Endothelial cell of umbilical vein (primary cell): ENCODE data around the gene SMIM7. TPM values are rescaled to one million over a fixed set of nuclear protein-coding genes. Genes with fewer than 3 reads are reported as not detected.

Experiments used
- BruUV-seq: library from RNA; stranded (reverse); fragments of 400-500 nt; replicated peaks from 2 replicates; lab custom pipeline; 2021; lab: Mats Ljungman, UMichigan
- CTCF ChIA-PET: fragments of 300-600, 350-600 bp; sonication (Branson Sonifier 250); formaldehyde crosslinking; loops from one replicate; lab custom pipeline; 2021; ENCODE audit warnings: antibody characterized with exemption, inconsistent platforms; lab: Charles Lee
- POLR2A ChIA-PET: fragments of 300-600, 350-600 bp; sonication (Branson Sonifier 250); formaldehyde crosslinking; loops from one replicate; lab custom pipeline; 2021; ENCODE audit warnings: antibody characterized with exemption, inconsistent platforms; lab: Charles Lee
- DNase-seq: peaks from one replicate; pipeline ENCODE4 v3.0.0-alpha.2; 2011; ENCODE audit warnings: low read depth, low spot score
- FAIRE-seq: peaks from 2 replicates; lab custom pipeline; 2011; peaks lifted over from hg19 to GRCh38; lab: Jason Lieb, UNC
- H2AFZ ChIP-seq: 2 replicates; pipeline ENCODE4 v1.6.0; 2012; ENCODE audit warnings: low read depth, low read length, control low read depth, inconsistent platforms
- H3K27ac ChIP-seq: 2 replicates; pipeline ENCODE4 v1.5.1; 2011; ENCODE audit warnings: low read depth, mild to moderate bottlenecking, control low read depth, low read length, moderate library complexity; ENCODE audit not compliant: insufficient read depth
- H3K27me3 ChIP-seq, 2 experiments: 2 replicates each; pipeline versions ENCODE4 v1.6.0 to v1.6.1; 2011; ENCODE audit warnings: low read length in 2 of 2, mixed read lengths in 1 of 2; ENCODE audit not compliant: control insufficient read depth in 2 of 2, insufficient read depth in 2 of 2
- H3K36me3 ChIP-seq, 2 experiments: 2 replicates in 1 of 2; 3 replicates in 1 of 2; pipeline ENCODE4 v1.5.1; 2011; ENCODE audit warnings: low read length in 2 of 2, mild to moderate bottlenecking in 1 of 2, moderate library complexity in 1 of 2; ENCODE audit not compliant: control insufficient read depth in 2 of 2, insufficient read depth in 2 of 2; ENCODE audit errors: extremely low read depth in 1 of 2
- H3K4me1 ChIP-seq: 3 replicates; pipeline ENCODE4 v1.5.1; 2011; ENCODE audit warnings: mild to moderate bottlenecking, low read length; ENCODE audit not compliant: control insufficient read depth, insufficient read depth; ENCODE audit errors: extremely low read depth
- H3K4me2 ChIP-seq: 2 replicates; pipeline ENCODE4 v1.6.1; 2011; ENCODE audit warnings: low read length, control low read depth, mixed read lengths; ENCODE audit not compliant: insufficient read depth
- H3K4me3 ChIP-seq, 3 experiments: fragments of 200-600 bp in 1 of 3; sonication (generic), shearing (Covaris generic) in 1 of 3; replicated peaks in 1 of 3; 2 replicates each; pipeline ENCODE4 v1.5.1; 2011 to 2016; ENCODE audit warnings: control low read depth in 3 of 3, low read length in 3 of 3, mild to moderate bottlenecking in 2 of 3, inconsistent platforms in 1 of 3, low read depth in 1 of 3, moderate library complexity in 1 of 3; ENCODE audit not compliant: insufficient read depth in 1 of 3
- H3K79me2 ChIP-seq: 2 replicates; pipeline ENCODE4 v1.6.0; 2012; ENCODE audit warnings: low read length, inconsistent platforms; ENCODE audit not compliant: control insufficient read depth, insufficient read depth
- H3K9ac ChIP-seq: replicated peaks from 2 replicates; pipeline ENCODE3; 2011; ENCODE audit warnings: low read length, control low read depth; ENCODE audit not compliant: insufficient read depth; ENCODE audit errors: extremely low read depth
- H3K9me1 ChIP-seq: replicated peaks from 3 replicates; pipeline ENCODE4 v1.6.0; 2011; ENCODE audit warnings: mild to moderate bottlenecking, low read length; ENCODE audit not compliant: control insufficient read depth, insufficient read depth; ENCODE audit errors: extremely low read depth
- H3K9me3 ChIP-seq: replicated peaks from 2 replicates; pipeline ENCODE4 v1.5.1; 2012; ENCODE audit warnings: low read length, inconsistent platforms; ENCODE audit not compliant: control insufficient read depth, insufficient read depth
- H4K20me1 ChIP-seq: replicated peaks from 2 replicates; pipeline ENCODE3; 2011; ENCODE audit warnings: mild to moderate bottlenecking, low read length; ENCODE audit not compliant: control insufficient read depth, insufficient read depth; ENCODE audit errors: extremely low read depth
- EZH2 ChIP-seq: IDR thresholded peaks from 2 replicates; pipeline ENCODE4 v1.6.1; 2012; ENCODE audit warnings: borderline replicate concordance, low read depth, mild to moderate bottlenecking, moderate library complexity, low read length, inconsistent platforms; ENCODE audit not compliant: severe bottlenecking
- FOS ChIP-seq: IDR thresholded peaks from 2 replicates; pipeline ENCODE4 v1.6.1; 2011; ENCODE audit warnings: mild to moderate bottlenecking, low read length, moderate library complexity, borderline replicate concordance; ENCODE audit not compliant: insufficient read depth
- GATA2 ChIP-seq: IDR thresholded peaks from 2 replicates; pipeline ENCODE4 v1.7.0; 2011; ENCODE audit warnings: low read depth, mild to moderate bottlenecking, moderate library complexity, mixed read lengths, low read length; ENCODE audit not compliant: insufficient read length, insufficient read depth
- JUN ChIP-seq: IDR thresholded peaks from 2 replicates; pipeline ENCODE4 v1.6.1; 2011; ENCODE audit warnings: borderline replicate concordance, low read depth; ENCODE audit not compliant: insufficient read length, insufficient read depth
- MYC ChIP-seq: IDR thresholded peaks from one replicate; pipeline ENCODE4 v1.6.1; 2011; ENCODE audit warnings: mild to moderate bottlenecking, low read depth, low read length
- POLR2A ChIP-seq: IDR thresholded peaks from 2 replicates; pipeline ENCODE4 v1.6.1; 2012; ENCODE audit warnings: low read depth, mild to moderate bottlenecking, control low read depth, low read length
- POLR2AphosphoS5 ChIP-seq: IDR thresholded peaks from 2 replicates; pipeline ENCODE4 v1.6.1; 2012; ENCODE audit warnings: low read depth, mild to moderate bottlenecking, control low read depth, low read length, moderate library complexity; ENCODE audit not compliant: insufficient read depth
- dilution Hi-C: fragments of 300-500 bp; cut with MboI; formaldehyde crosslinking; loops from one replicate; pipeline ENCODE4 v1.15.0; 2019; ENCODE audit warnings: low sequenced_read_pairs; ENCODE audit not compliant: extremely low pct_ligation_motif_present
- intact Hi-C: fragments of 100-400 bp; cut with micrococcal nuclease; formaldehyde crosslinking; loops from one replicate; pipeline ENCODE4 v1.10.0; 2022
- polyA plus RNA-seq, 4 experiments: library from polyadenylated mRNA; depleted of rRNA in 3 of 4; stranded (reverse) in 3 of 4; unstranded in 1 of 4; fragments of >200 nt; gene quantifications; 2 replicates each; pipeline versions ENCODE4 v1.2.1 to v1.2.3, GENCODE V29; 2011 to 2012; ENCODE audit warnings: missing spikeins in 1 of 4
- total RNA-seq: library from RNA; stranded (reverse); gene quantifications from 2 replicates; pipeline ENCODE4 v1.2.3, GENCODE V29; 2021
- TF ChIP-seq, protein P1 (sequence below): IDR thresholded peaks from 2 replicates; pipeline ENCODE4 v1.6.1; 2011; ENCODE audit not compliant: insufficient read depth, insufficient read length
- TF ChIP-seq, protein P2 (sequence below), 2 donors: IDR thresholded peaks; 1 replicate in 1 of 2; 2 replicates in 1 of 2; pipeline ENCODE4 v1.5.1; 2011; ENCODE audit warnings: low read length in 2 of 2, mild to moderate bottlenecking in 2 of 2, moderate library complexity in 2 of 2, control low read depth in 1 of 2, inconsistent platforms in 1 of 2, low read depth in 1 of 2; ENCODE audit not compliant: insufficient read depth in 1 of 2; ENCODE audit errors: extremely low read depth in 1 of 2

Gene SMIM7
- total and polyA plus RNA-seq, 2 donors (not counting 3 experiments of a cell fraction or from before 2014, with no cell fraction given) = 51.1 to 62.0 TPM

DNA sequence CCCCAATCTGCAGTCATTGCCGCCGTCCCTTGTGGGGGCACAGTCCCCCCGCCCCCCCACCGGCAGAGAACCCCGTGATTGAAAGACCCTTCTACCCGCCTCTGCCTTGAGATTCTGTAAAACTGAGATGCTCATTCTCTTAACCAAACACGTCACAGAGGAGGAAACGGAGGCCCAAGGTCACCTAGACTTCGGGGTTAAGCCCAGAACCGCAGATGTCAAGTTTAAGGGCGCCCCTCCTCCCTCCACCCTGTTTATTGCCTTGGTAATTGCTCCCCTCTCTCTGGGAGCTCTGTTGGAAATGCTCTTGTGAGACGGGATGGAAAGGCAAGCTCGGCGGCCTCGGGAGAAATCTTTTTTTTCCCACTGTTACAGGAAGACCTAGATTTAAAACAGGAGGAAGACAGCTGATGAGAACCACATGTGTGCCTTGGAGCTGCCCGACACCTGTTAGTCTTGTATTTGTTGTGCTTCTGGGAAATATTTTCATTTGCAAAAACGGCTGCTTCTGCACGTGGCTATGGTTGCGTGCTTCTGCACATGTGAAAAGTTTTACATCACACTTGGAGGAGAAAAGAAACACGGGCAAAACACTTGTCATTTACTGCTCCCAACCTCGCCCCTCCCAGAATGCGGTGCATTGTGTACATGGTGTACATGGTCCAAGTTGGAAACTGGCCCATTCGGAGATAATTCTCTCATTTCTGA is 30.8 kb downstream of the SMIM7 start:
- peak; percentile 55 for FAIRE-seq
- TF ChIP-seq POLR2AphosphoS5 (no peak), FOS (no peak), GATA2 (no peak), MYC (no peak), EZH2 (no peak), POLR2A (no peak), JUN (no peak)
- TF ChIP-seq, protein P1, sequence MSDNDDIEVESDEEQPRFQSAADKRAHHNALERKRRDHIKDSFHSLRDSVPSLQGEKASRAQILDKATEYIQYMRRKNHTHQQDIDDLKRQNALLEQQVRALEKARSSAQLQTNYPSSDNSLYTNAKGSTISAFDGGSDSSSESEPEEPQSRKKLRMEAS = no peak
- TF ChIP-seq, protein P2, sequence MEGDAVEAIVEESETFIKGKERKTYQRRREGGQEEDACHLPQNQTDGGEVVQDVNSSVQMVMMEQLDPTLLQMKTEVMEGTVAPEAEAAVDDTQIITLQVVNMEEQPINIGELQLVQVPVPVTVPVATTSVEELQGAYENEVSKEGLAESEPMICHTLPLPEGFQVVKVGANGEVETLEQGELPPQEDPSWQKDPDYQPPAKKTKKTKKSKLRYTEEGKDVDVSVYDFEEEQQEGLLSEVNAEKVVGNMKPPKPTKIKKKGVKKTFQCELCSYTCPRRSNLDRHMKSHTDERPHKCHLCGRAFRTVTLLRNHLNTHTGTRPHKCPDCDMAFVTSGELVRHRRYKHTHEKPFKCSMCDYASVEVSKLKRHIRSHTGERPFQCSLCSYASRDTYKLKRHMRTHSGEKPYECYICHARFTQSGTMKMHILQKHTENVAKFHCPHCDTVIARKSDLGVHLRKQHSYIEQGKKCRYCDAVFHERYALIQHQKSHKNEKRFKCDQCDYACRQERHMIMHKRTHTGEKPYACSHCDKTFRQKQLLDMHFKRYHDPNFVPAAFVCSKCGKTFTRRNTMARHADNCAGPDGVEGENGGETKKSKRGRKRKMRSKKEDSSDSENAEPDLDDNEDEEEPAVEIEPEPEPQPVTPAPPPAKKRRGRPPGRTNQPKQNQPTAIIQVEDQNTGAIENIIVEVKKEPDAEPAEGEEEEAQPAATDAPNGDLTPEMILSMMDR (IDR thresholded peaks at IDR 0.05; ENCODE audit: extremely low read depth in 1 of 2, insufficient read depth in 1 of 2, low read depth in 1 of 2, low read length in 2 of 2) = no peak

More for the DNA sequence above, 30.8 kb downstream of the SMIM7 start:
- dilution Hi-C loops = no loop called here
- no peaks in the 10 kb centered on the region for H3K9me1 ChIP-seq
- ChIA-PET CTCF (interaction anchor here (0.7 kb wide), 1 partner anchor 32 kb away, joined by 3 read pairs; the partner anchor contains the start of gene TMEM38A), POLR2A (no interaction called here)
- peak overlapping the region; percentile 89 for H3K9ac ChIP-seq
- intact Hi-C loops = loop anchor here (1.0 to 5.0 kb wide), 5 partner anchors 31 to 102 kb away; partner anchors contain the start of genes SLC35E1 and SMIM7
- H3K36me3 ChIP-seq = peaks cover 2 to 14% of the 10 kb centered on the region in 2 experiments
- DNase-seq = peak; percentile 61
- H3K9me3 ChIP-seq = no peaks in the 10 kb centered on the region
- H2AFZ ChIP-seq = peak overlapping the region; percentile 73
- H3K79me2 ChIP-seq = peaks cover 37% of the 10 kb centered on the region
- TSS peak; percentile 59 for BruUV-seq
- no peaks in the 10 kb centered on the region for H3K27me3 ChIP-seq
- H4K20me1 ChIP-seq = no peaks in the 10 kb centered on the region
- H3K4me1 ChIP-seq = peaks cover 18% of the 10 kb centered on the region
- H3K4me2 ChIP-seq = peak overlapping the region; percentile 68
- H3K27ac ChIP-seq = peak overlapping the region; percentile 60
- H3K4me3 ChIP-seq = peak overlapping the region; percentile 40 to 78 (median 64)
